GM03348 (cell line): ENCODE measurements around the gene LZTR1.
"Not testable (repeated sequence)": the region's sequence is repeated elsewhere in the genome, so short reads cannot be mapped to it uniquely, and the experiment has no call there.

Source experiments
- DNase-seq: peaks from one replicate; pipeline ENCODE4 v3.0.0; 2012; ENCODE audit warnings: low spot score

The LZTR1 gene

GRCh38 chr22:20981787-20982562 lies at the start of gene LZTR1:
TSS of gene LZTR1 (plus strand) at chr22:20982297. CDS start at chr22:20982372, 75 bp downstream.
- DNase-seq: peak; percentile 94

- no peak for DNase-seq
Measured at GRCh38 chr22:20933910-20934309, 48.2 kb upstream of the LZTR1 start.

GRCh38 chr22:20935049-20935448 lies 47.0 kb upstream of the LZTR1 start:
- DNase-seq: not testable (repeated sequence)

GRCh38 chr22:20935780-20936539 lies 46.1 kb upstream of the LZTR1 start:
- DNase-seq: not testable (repeated sequence)

GRCh38 chr22:20937031-20937793 lies 44.9 kb upstream of the LZTR1 start:
- DNase-seq: no peak

- DNase-seq: no peak
Measured at GRCh38 chr22:20937794-20938671, 44.1 kb upstream of the LZTR1 start.

GRCh38 chr22:20939457-20940185 lies 42.5 kb upstream of the LZTR1 start:
- not testable (repeated sequence) for DNase-seq

GRCh38 chr22:20940186-20940651 lies 41.9 kb upstream of the LZTR1 start:
- DNase-seq: peak; percentile 48

GRCh38 chr22:20940904-20941385 lies 41.2 kb upstream of the LZTR1 start:
- no peak for DNase-seq

- not testable (repeated sequence) for DNase-seq
Measured at GRCh38 chr22:20942203-20942902, 39.7 kb upstream of the LZTR1 start.

GRCh38 chr22:20943104-20943933 lies 38.8 kb upstream of the LZTR1 start:
- no peak for DNase-seq

GRCh38 chr22:20944042-20944441 lies 38.1 kb upstream of the LZTR1 start:
- no peak for DNase-seq

- DNase-seq: no peak
Measured at GRCh38 chr22:20945578-20945934, 36.5 kb upstream of the LZTR1 start.

GRCh38 chr22:20946080-20946986 lies 35.8 kb upstream of the LZTR1 start:
- no peak for DNase-seq

- no peak for DNase-seq
Measured at GRCh38 chr22:20946991-20947390, 35.1 kb upstream of the LZTR1 start.

- DNase-seq: no peak
Measured at GRCh38 chr22:20948450-20948849, 33.6 kb upstream of the LZTR1 start.

- no peak for DNase-seq
Measured at GRCh38 chr22:20948989-20949388, 33.1 kb upstream of the LZTR1 start.

GRCh38 chr22:20949698-20950183 lies 32.4 kb upstream of the LZTR1 start:
- no peak for DNase-seq
